Liver (tissue), 9 donors: ENCODE results near the gene SEPTIN8. TPM values are rescaled to one million over a fixed set of nuclear protein-coding genes. Genes with fewer than 3 reads are reported as not detected.

Source experiments
- DNase-seq: peaks from one replicate; pipeline ENCODE4 v3.0.0-alpha.2; 2017; ENCODE audit warnings: low spot score
- H3K27ac ChIP-seq, 2 donors: one replicate each; pipeline ENCODE4 v1.7.0; 2013; ENCODE audit warnings: inconsistent platforms in 2 of 2, low read length in 2 of 2, control low read depth in 1 of 2, low read depth in 1 of 2, mild to moderate bottlenecking in 1 of 2
- H3K27me3 ChIP-seq, 4 donors: one replicate each; pipeline versions ENCODE4 v1.6.1 to v1.7.0; 2013; ENCODE audit warnings: low read length in 3 of 4, inconsistent platforms in 1 of 4, mild to moderate bottlenecking in 1 of 4, moderate library complexity in 1 of 4; ENCODE audit not compliant: control insufficient read depth in 4 of 4, insufficient read depth in 4 of 4
- H3K36me3 ChIP-seq, 4 donors: one replicate each; pipeline versions ENCODE4 v1.6.1 to v1.7.0; 2013; ENCODE audit warnings: low read length in 3 of 4, mild to moderate bottlenecking in 3 of 4, low read depth in 1 of 4, moderate library complexity in 1 of 4; ENCODE audit not compliant: control insufficient read depth in 4 of 4, insufficient read depth in 3 of 4
- H3K4me1 ChIP-seq, 4 donors: one replicate each; pipeline versions ENCODE4 v1.6.1 to v1.7.0; 2013; ENCODE audit warnings: low read length in 3 of 4, mild to moderate bottlenecking in 3 of 4, moderate library complexity in 1 of 4; ENCODE audit not compliant: control insufficient read depth in 4 of 4, insufficient read depth in 4 of 4
- H3K4me3 ChIP-seq, 3 donors: one replicate each; pipeline versions ENCODE4 v1.6.1 to v1.7.0; 2013; ENCODE audit warnings: low read length in 3 of 3, control low read depth in 1 of 3, low read depth in 1 of 3, mild to moderate bottlenecking in 1 of 3
- H3K9ac ChIP-seq, 2 donors: one replicate each; pipeline ENCODE4 v1.7.0; 2013; ENCODE audit warnings: low read length in 2 of 2, mild to moderate bottlenecking in 2 of 2, moderate library complexity in 2 of 2, control low read depth in 1 of 2, low read depth in 1 of 2
- H3K9me3 ChIP-seq, 4 donors: one replicate each; pipeline versions ENCODE4 v1.6.1 to v1.7.0; 2013; ENCODE audit warnings: low read length in 3 of 4; ENCODE audit not compliant: control insufficient read depth in 4 of 4
- CTCF ChIP-seq: fragments of 150-350 bp; IDR thresholded peaks from 2 replicates; pipeline ENCODE4 v1.5.1; 2017; ENCODE audit warnings: improper control_type of control experiment, low read depth, low read length; ENCODE audit not compliant: missing input control
- EGR1 ChIP-seq, 2 donors: IDR thresholded peaks; 2 replicates each; pipeline ENCODE4 v1.6.1; 2016 to 2018; ENCODE audit warnings: antibody characterized with exemption in 2 of 2, low read depth in 2 of 2
- FOXA1 ChIP-seq: IDR thresholded peaks from 2 replicates; pipeline ENCODE4 v1.6.1; 2016; ENCODE audit warnings: antibody characterized with exemption
- GABPA ChIP-seq, 2 donors: IDR thresholded peaks in 1 of 2; conservative IDR thresholded peaks in 1 of 2; 2 replicates each; pipeline ENCODE4 v1.6.1; 2016; ENCODE audit warnings: antibody characterized with exemption in 2 of 2, mild to moderate bottlenecking in 1 of 2, moderate library complexity in 1 of 2
- HNF4A ChIP-seq, 2 donors: conservative IDR thresholded peaks; 2 replicates each; pipeline ENCODE4 v1.6.1; 2016; ENCODE audit warnings: antibody characterized with exemption in 2 of 2, mild to moderate bottlenecking in 2 of 2
- HNF4G ChIP-seq: IDR thresholded peaks from 2 replicates; pipeline ENCODE4 v1.6.1; 2016; ENCODE audit warnings: antibody characterized with exemption
- JUND ChIP-seq, 2 donors: IDR thresholded peaks; 2 replicates each; pipeline ENCODE4 v1.6.1; 2016; ENCODE audit warnings: antibody characterized with exemption in 2 of 2
- NR2F2 ChIP-seq: IDR thresholded peaks from 2 replicates; pipeline ENCODE4 v1.6.1; 2016; ENCODE audit warnings: antibody characterized with exemption
- RAD21 ChIP-seq, 2 donors: IDR thresholded peaks; 2 replicates each; pipeline ENCODE4 v1.6.1; 2016; ENCODE audit warnings: antibody characterized with exemption in 2 of 2, mild to moderate bottlenecking in 2 of 2
- RXRA ChIP-seq, 2 donors: IDR thresholded peaks; 2 replicates each; pipeline ENCODE4 v1.6.1; 2017 to 2018; ENCODE audit warnings: antibody characterized with exemption in 2 of 2, mild to moderate bottlenecking in 1 of 2
- SP1 ChIP-seq: IDR thresholded peaks from 2 replicates; pipeline ENCODE4 v1.6.1; 2018; ENCODE audit warnings: antibody characterized with exemption, mild to moderate bottlenecking
- TAF1 ChIP-seq: conservative IDR thresholded peaks from 2 replicates; pipeline ENCODE4 v1.6.1; 2016; ENCODE audit warnings: antibody characterized with exemption, mild to moderate bottlenecking
- WGBS: extraction: QIAGEN DNeasy Blood & Tissue Kit; methylation state at CpG from one replicate; pipeline ENCODE4 v1.1.7; 2013; 5-methylcytosine and 5-hydroxymethylcytosine counted together
- polyA plus RNA-seq, 2 donors: library from polyadenylated mRNA; stranded (reverse) in 1 of 2; unstranded in 1 of 2; fragments of 200-250 nt in 1 of 2; fragments of >200 nt in 1 of 2; fragmentation: Nextera tagmentation in 1 of 2; extraction: Ambion mirVana in 1 of 2; gene quantifications; one replicate each; pipeline versions ENCODE4 v1.2.1 to v1.2.3, GENCODE V29; 2013 to 2015
- total RNA-seq, 2 donors: library from RNA; depleted of rRNA; stranded (reverse); fragments of >200 nt; gene quantifications; one replicate each; pipeline ENCODE4 v1.2.3, GENCODE V29; 2014
- TF ChIP-seq, protein P1 (sequence below): IDR thresholded peaks from 2 replicates; pipeline ENCODE4 v1.6.1; 2016; ENCODE audit warnings: antibody characterized with exemption, mild to moderate bottlenecking
- TF ChIP-seq, protein P2 (sequence below): IDR thresholded peaks from 2 replicates; pipeline ENCODE4 v1.6.1; 2016; ENCODE audit warnings: antibody characterized with exemption
- donor health status: healthy.
- donor health status: healthy.
- donor health status: healthy.
- donor health status: healthy.
- donor health status: healthy.

SEPTIN8 gene
- total and polyA plus RNA-seq, 4 donors, result 4.7 to 16.5 (median 9.8) TPM

- 97% methylated on average over 4 of the region's 4 CpGs for WGBS
- Histone ChIP-seq H3K4me3 (no peak overlapping the region), H3K27ac (no peak overlapping the region), H3K9me3 (no peaks in the 10 kb centered on the region), H3K36me3 (no peaks in the 10 kb centered on the region), H3K27me3 (no peaks in the 10 kb centered on the region), H3K4me1 (no peaks in the 10 kb centered on the region), H3K9ac (no peak overlapping the region)
- TF ChIP-seq HNF4G (no peak), NR2F2 (no peak), JUND (IDR thresholded peaks at IDR 0.05) (no peak), FOXA1 (no peak), SP1 (no peak), GABPA (IDR thresholded peaks at IDR 0.05 in 1 of 2, conservative IDR thresholded peaks at IDR 0.05 in 1 of 2) (no peak), TAF1 (no peak), EGR1 (IDR thresholded peaks at IDR 0.05; ENCODE audit: low read depth in 2 of 2) (no peak), CTCF (no peak), HNF4A (conservative IDR thresholded peaks at IDR 0.05) (no peak), RXRA (IDR thresholded peaks at IDR 0.05) (no peak)
- TF ChIP-seq, protein P1, sequence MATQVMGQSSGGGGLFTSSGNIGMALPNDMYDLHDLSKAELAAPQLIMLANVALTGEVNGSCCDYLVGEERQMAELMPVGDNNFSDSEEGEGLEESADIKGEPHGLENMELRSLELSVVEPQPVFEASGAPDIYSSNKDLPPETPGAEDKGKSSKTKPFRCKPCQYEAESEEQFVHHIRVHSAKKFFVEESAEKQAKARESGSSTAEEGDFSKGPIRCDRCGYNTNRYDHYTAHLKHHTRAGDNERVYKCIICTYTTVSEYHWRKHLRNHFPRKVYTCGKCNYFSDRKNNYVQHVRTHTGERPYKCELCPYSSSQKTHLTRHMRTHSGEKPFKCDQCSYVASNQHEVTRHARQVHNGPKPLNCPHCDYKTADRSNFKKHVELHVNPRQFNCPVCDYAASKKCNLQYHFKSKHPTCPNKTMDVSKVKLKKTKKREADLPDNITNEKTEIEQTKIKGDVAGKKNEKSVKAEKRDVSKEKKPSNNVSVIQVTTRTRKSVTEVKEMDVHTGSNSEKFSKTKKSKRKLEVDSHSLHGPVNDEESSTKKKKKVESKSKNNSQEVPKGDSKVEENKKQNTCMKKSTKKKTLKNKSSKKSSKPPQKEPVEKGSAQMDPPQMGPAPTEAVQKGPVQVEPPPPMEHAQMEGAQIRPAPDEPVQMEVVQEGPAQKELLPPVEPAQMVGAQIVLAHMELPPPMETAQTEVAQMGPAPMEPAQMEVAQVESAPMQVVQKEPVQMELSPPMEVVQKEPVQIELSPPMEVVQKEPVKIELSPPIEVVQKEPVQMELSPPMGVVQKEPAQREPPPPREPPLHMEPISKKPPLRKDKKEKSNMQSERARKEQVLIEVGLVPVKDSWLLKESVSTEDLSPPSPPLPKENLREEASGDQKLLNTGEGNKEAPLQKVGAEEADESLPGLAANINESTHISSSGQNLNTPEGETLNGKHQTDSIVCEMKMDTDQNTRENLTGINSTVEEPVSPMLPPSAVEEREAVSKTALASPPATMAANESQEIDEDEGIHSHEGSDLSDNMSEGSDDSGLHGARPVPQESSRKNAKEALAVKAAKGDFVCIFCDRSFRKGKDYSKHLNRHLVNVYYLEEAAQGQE, result no peak
- TF ChIP-seq, protein P2, sequence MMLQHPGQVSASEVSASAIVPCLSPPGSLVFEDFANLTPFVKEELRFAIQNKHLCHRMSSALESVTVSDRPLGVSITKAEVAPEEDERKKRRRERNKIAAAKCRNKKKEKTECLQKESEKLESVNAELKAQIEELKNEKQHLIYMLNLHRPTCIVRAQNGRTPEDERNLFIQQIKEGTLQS, result no peak
- no peak for DNase-seq
Measured at GRCh38 chr5:132754111-132754510, 22.9 kb downstream of the SEPTIN8 start.

- Histone ChIP-seq H3K27me3 (no peaks in the 10 kb centered on the region), H3K27ac (no peak overlapping the region), H3K9ac (no peak overlapping the region), H3K4me3 (no peak overlapping the region), H3K36me3 (no peaks in the 10 kb centered on the region), H3K9me3 (no peaks in the 10 kb centered on the region), H3K4me1 (no peaks in the 10 kb centered on the region)
- WGBS, result 79% methylated on average over 2 of the region's 2 CpGs
- no peak for TF ChIP-seq HNF4G
- peak; percentile 26 to 57 for TF ChIP-seq RAD21 (IDR thresholded peaks at IDR 0.05)
- DNase-seq, result peak; percentile 2
Measured at GRCh38 chr5:132753135-132753987, 23.7 kb downstream of the SEPTIN8 start.
